WI38 (cell line): ENCODE data around the gene ANTXR1.
"Not testable (repeated sequence)": the region's sequence is repeated elsewhere in the genome, so short reads cannot be mapped to it uniquely, and the experiment has no call there.

Experiments used
- H3K4me3 ChIP-seq: 2 replicates; pipeline ENCODE4 v1.5.1; 2011; ENCODE audit warnings: low read depth, mild to moderate bottlenecking, control low read depth, low read length
- TF ChIP-seq, protein P1 (sequence below): IDR thresholded peaks from 2 replicates; pipeline ENCODE4 v1.5.1; 2012; ENCODE audit warnings: low read depth, mild to moderate bottlenecking, control low read depth, low read length

Gene ANTXR1

DNA sequence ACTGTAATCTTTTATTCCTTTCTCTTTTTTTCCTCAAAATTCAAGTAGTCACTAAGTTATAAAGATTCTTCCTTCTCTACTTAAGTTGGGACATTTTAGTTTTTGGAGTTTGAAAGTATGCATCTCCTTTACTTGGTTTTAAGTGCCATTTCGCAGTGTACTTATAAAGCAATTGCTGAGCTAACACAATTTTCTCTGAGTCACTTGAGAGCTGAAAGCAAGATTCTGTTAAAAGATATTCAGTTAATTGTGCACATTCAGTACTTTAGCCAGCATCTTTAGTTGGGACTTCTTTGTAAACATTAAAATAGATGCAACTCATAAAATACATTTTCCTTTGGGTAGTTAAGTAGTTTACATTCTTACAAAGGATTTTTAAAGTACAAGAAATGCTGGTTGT, 238.0 kb downstream of the ANTXR1 start:
- no peak overlapping the region for H3K4me3 ChIP-seq
- TF ChIP-seq, protein P1, sequence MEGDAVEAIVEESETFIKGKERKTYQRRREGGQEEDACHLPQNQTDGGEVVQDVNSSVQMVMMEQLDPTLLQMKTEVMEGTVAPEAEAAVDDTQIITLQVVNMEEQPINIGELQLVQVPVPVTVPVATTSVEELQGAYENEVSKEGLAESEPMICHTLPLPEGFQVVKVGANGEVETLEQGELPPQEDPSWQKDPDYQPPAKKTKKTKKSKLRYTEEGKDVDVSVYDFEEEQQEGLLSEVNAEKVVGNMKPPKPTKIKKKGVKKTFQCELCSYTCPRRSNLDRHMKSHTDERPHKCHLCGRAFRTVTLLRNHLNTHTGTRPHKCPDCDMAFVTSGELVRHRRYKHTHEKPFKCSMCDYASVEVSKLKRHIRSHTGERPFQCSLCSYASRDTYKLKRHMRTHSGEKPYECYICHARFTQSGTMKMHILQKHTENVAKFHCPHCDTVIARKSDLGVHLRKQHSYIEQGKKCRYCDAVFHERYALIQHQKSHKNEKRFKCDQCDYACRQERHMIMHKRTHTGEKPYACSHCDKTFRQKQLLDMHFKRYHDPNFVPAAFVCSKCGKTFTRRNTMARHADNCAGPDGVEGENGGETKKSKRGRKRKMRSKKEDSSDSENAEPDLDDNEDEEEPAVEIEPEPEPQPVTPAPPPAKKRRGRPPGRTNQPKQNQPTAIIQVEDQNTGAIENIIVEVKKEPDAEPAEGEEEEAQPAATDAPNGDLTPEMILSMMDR, result no peak

DNA sequence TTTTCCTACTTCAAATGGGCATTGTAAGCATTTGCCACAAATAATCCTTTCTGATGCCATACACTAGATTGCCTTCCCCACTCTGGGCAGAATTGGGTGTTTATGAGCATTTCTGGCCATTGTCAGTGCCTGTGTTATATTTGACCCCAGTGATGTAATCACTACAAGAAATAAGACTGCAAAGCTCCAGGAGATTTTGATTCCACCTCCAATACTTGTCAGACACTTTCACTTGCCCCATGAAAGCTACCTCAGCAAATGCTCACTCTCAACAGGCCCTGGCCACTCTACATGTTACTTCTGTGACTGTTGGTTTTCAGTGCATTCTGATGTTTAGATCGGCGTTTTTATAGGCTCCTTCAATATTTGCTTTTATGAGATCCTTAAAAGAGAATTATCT, 239.0 kb downstream of the ANTXR1 start:
- TF ChIP-seq, protein P1, result no peak
- H3K4me3 ChIP-seq, result no peak overlapping the region

DNA sequence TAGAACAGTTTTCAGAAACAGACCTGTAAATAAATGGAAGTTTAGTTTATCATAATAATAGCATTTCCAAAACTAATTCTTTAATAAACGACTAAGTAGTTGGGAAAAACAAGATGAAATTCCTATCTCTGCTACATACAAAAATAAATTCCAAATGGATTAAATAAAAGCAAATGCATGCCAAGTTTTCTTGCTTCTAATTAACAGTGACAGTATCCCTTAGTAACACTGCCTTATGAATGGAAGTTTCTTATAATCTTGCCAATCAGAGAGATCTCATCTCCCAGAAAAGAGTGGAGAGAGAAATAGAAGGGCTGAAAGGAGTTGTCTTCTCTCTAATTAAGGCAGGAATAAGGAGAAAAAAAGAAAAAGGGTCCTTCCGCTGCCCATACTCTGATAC, 240.1 kb downstream of the ANTXR1 start:
- TF ChIP-seq, protein P1, result no peak
- H3K4me3 ChIP-seq, result no peak overlapping the region

DNA sequence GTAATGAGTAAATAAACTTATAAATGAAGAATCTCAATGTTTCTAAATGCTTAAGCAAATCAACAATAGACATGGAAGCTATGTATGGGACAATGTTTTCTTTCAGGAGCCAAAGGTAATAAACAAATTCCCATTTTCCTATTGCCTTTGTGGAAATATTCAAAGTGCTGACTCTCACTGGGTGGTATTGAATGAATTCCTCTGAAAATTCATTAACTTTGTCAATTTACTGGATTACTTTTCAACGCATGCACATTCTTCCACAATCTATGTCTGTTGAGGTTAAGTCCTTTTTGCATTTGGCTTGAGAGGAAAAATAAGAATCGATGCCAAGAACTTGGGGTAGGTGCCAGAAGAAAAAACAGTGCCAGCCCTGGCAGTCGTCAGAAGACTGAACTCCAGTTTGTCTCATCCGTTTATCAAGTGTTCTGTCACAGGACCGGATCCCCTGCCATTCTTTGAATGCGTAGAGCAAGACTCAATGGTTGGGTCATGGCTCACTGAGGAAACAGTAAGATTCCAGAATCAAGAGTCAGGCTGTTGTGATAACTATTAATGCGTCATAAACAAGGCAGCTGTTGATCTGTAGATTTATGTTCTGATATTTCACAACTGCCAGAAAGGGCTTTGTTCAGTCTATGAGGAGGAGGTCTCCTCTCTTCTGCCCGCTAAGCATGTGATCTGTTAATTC, 240.8 kb downstream of the ANTXR1 start:
- no peak overlapping the region for H3K4me3 ChIP-seq
- TF ChIP-seq, protein P1, result no peak

DNA sequence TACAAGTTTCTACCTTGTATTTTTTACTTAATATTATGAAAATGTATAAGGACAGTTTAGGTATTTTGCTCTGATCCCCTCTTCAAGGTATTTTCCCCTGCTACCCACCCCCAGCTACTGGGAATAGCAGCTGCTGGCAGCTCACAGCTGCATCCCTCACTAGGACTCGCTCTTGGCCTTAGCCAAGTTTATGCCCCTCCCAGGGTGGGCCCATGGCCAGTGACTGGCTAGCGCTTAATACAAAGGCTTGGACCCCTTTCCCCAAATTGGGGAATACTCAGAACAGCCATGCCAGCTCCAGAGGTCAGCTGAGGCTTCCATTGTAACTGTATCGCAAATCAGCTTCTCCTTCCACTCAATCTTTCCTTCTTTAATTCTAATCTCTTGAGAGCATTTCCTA, 242.8 kb downstream of the ANTXR1 start:
- no peak overlapping the region for H3K4me3 ChIP-seq
- TF ChIP-seq, protein P1, result no peak

DNA sequence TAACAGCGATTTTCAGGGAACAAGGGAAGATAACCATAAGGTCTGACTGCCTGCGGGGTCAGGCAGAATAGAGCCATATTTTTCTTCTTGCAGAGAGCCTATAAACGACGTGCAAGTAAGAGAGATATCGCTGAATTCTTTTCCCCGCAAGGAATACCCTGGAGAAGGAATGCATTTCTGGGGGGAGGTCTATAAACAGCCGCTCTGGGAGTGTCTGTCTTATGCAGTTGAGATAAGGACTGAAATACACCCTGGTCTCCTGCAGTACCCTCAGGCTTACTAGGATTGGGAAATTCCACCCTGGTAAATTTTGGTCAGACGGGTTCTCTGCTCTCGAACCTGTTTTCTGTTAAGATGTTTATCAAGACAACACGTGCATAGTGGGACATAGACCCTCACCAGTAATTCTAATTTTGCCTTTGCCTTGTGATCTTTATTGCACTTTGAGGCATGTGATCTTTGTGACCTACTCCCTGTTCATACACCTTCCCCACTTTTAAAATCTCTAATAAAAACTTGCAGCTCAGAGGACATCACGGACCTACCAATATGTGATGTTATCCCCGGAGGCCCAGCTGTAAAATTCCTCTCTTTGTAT, 247.1 kb downstream of the ANTXR1 start:
- H3K4me3 ChIP-seq, result not testable (repeated sequence)

DNA sequence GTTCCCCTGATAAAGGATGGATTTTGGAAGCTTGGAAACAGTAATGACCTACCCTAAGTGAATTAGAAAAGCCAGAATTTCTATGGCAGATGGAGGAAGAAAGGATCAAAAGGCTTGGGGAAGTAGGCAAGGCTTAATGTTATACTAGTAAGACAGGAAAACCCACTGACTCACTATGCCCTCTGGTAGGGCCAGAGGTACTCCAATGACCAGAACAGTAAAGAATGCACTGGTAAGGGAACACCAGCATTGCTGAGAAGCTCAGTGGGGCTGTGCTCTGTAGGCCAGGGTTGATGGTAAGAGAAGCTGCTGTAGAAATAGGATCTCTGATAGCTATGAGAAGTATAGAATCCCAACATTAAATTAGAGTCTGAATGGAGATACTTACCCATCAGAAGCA, 247.7 kb downstream of the ANTXR1 start:
- no peak overlapping the region for H3K4me3 ChIP-seq
- TF ChIP-seq, protein P1, result no peak

DNA sequence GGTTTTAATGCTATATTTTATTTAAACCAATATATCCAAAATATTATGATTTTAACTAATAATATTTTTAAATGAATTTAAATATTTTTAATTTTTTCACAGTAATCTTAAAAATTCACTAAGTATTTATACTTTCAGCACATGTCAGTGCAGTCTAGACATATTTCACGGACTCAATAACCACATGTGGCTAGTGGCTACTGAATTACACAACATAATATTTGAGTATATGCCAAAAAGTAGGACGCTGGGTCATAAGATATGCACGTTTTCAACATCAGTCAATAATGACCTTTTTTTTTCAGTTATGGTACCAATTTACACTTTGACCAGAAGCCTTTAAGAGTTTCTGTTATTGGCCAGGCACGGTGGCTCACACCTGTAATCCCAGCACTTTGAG, 256.4 kb downstream of the ANTXR1 start:
- TF ChIP-seq, protein P1, result no peak
- H3K4me3 ChIP-seq, result no peak overlapping the region
